Measurements from ENCODE around the gene PPFIBP1. TPM values are rescaled to one million over a fixed set of nuclear protein-coding genes. Genes with fewer than 3 reads are reported as not detected.

Gene PPFIBP1
- total RNA-seq, 1 experiment from 2014 or later: 88.6 TPM

GRCh38 chr12:27527512-27527911 lies 3.5 kb downstream of the PPFIBP1 start:
- no TSS peak for BruUV-seq (replicated peaks)
- ChIA-PET POLR2A (interaction anchor here (0.6 kb wide), 1 partner anchor 91 kb away, joined by 6 read pairs; no protein-coding TSS in a partner anchor), CTCF (interaction anchor here (0.6 kb wide), 1 partner anchor 93 kb away, joined by 3 read pairs; no protein-coding TSS in a partner anchor)
- no peak overlapping the region for H3K4me3 ChIP-seq (ENCODE audit: low read depth in 2 of 2, low read length in 2 of 2)
- intact Hi-C loops (cut with micrococcal nuclease; ENCODE audit: unreplicated experiment): loop anchor here (5.0 kb wide), 1 partner anchor 125 kb away; no protein-coding TSS in a partner anchor
- H3K9me3 ChIP-seq (ENCODE audit: control insufficient read depth, insufficient read depth, low read depth, low read length): no peaks in the 10 kb centered on the region
- DNase-seq (ENCODE audit: low read depth, low spot score) (no peak), ATAC-seq (no peak)
- no peaks in the 10 kb centered on the region for H3K27me3 ChIP-seq (ENCODE audit: control insufficient read depth, insufficient read depth, low read length)
- TF ChIP-seq CTCF (IDR thresholded peaks at IDR 0.05) (no peak), SIN3A (IDR thresholded peaks at IDR 0.05; ENCODE audit: borderline replicate concordance, insufficient read depth, low read depth, low read length) (no peak), REST (IDR thresholded peaks at IDR 0.05; ENCODE audit: insufficient read depth in 1 of 2, low read depth in 2 of 2, low read length in 1 of 2) (no peak), POLR2AphosphoS5 (IDR thresholded peaks at IDR 0.05; ENCODE audit: low read depth, low read length) (no peak), TCF7L2 (IDR thresholded peaks at IDR 0.05; ENCODE audit: low read depth, low read length) (no peak)
- in situ Hi-C loops (cut with HindIII; ENCODE audit: low pct_unique_long_range_greater_than_20kb, low sequenced_read_pairs): no loop called here
- peaks cover 23% of the 10 kb centered on the region for H3K4me1 ChIP-seq (ENCODE audit: control insufficient read depth, insufficient read depth, low read length)
- no peaks in the 10 kb centered on the region for H3K36me3 ChIP-seq (ENCODE audit: control insufficient read depth, insufficient read depth, low read length)
- no peak overlapping the region for H3K27ac ChIP-seq (ENCODE audit: low read length)

- intact Hi-C loops (cut with micrococcal nuclease; ENCODE audit: unreplicated experiment): loop anchor here (5.0 kb wide), 1 partner anchor 124 kb away; no protein-coding TSS in a partner anchor
Observed at GRCh38 chr12:27528788-27529187, 4.8 kb downstream of the PPFIBP1 start.

More at GRCh38 chr12:27528788-27529187, 4.8 kb downstream of the PPFIBP1 start:
- CTCF ChIA-PET: no interaction called here
- Histone ChIP-seq H3K4me3 (ENCODE audit: low read depth in 2 of 2, low read length in 2 of 2) (no peak overlapping the region), H3K4me1 (ENCODE audit: control insufficient read depth, insufficient read depth, low read length) (peaks cover 18% of the 10 kb centered on the region), H3K27ac (ENCODE audit: low read length) (no peak overlapping the region), H3K36me3 (ENCODE audit: control insufficient read depth, insufficient read depth, low read length) (no peaks in the 10 kb centered on the region), H3K9me3 (ENCODE audit: control insufficient read depth, insufficient read depth, low read depth, low read length) (no peaks in the 10 kb centered on the region), H3K27me3 (ENCODE audit: control insufficient read depth, insufficient read depth, low read length) (no peaks in the 10 kb centered on the region)
- TF ChIP-seq REST (IDR thresholded peaks at IDR 0.05; ENCODE audit: insufficient read depth in 1 of 2, low read depth in 2 of 2, low read length in 1 of 2): no peak
- POLR2A ChIA-PET: no interaction called here
- BruUV-seq (replicated peaks): no TSS peak
- ATAC-seq (no peak), DNase-seq (ENCODE audit: low read depth, low spot score) (no peak)
- in situ Hi-C loops (cut with HindIII; ENCODE audit: low pct_unique_long_range_greater_than_20kb, low sequenced_read_pairs): no loop called here
